Measurements from ENCODE around the gene PRELID3B. TPM values are rescaled to one million over a fixed set of nuclear protein-coding genes. Genes with fewer than 3 reads are reported as not detected.

PRELID3B gene
- total RNA-seq, 1 donor from 2014 or later, result 85.3 TPM

- intact Hi-C loops (cut with micrococcal nuclease), result no loop called here
These were observed 41.0 kb downstream of the PRELID3B start for GRCh38 chr20:59001449-59002171.

GRCh38 chr20:59001068-59001448 is 41.5 kb downstream of the PRELID3B start:
- intact Hi-C loops (cut with micrococcal nuclease), result no loop called here

DNA sequence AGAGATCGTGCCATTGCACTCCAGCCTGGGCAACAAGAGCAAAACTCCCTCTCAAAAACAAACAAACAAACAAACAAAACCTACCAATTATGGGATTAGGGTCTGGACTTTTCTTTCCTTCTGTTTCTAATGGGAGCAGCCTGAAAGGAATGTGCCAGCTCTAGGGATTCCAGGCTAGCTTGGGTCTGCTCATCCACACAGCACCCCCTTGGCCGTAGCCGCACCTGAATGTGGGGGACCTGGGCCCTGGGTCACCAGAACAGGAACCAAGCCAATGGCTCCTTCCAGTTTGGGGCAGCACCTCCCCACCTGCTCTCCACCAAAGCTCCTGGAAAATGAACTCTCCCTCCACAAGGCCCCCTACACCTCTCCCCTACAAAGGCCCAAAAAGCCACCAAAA is 42.3 kb downstream of the PRELID3B start:
- intact Hi-C loops (cut with micrococcal nuclease), result no loop called here

DNA sequence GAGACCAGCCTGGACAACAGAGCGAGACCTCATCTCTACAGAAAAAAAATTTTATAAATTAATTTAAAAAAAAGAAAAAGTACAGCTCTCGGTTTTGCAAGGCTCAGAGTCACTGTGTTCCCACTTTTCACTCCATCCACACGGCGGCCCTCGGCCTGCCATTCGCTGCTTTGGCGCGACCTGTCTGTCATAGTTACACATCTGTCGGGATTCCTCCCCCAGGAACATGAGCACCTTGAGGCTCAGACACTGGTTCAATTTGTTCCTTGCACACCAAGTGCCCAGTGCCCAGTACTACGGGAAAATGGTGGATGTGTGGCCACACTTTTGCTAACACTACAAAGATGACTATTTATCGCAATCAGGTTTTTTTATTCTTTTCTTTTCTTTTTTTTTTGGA is 43.9 kb downstream of the PRELID3B start:
- intact Hi-C loops (cut with micrococcal nuclease), result no loop called here

DNA sequence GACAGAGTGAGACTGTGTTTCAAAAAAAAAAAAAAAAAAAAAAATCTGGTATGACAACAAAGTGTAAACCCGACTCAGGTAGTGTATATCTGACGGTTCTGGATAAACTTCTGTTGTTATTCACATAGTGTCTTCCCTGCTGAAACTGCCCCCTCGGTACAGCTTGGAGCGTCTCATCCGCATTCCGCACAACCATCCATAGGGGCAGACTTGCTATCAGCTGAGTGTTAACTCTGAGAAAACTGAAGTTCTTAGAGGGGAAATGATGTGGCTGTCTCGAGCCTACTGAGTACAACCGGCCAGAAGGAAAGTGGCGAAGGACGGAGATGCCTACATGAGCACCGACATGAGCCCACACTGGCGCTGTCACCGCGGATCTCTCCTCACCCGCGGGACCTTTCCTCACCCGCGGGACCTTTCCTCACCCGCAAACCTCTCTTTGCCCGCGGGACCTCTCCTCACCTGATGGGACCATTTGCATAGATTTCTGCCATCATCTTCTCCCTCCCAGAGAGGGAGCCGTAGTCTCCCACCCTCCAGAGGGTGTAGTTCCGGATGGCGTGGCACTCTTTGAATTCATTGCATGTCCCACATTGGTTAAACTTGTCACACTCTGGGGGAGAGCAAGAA is 45.3 kb downstream of the PRELID3B start:
- intact Hi-C loops (cut with micrococcal nuclease), result no loop called here

DNA sequence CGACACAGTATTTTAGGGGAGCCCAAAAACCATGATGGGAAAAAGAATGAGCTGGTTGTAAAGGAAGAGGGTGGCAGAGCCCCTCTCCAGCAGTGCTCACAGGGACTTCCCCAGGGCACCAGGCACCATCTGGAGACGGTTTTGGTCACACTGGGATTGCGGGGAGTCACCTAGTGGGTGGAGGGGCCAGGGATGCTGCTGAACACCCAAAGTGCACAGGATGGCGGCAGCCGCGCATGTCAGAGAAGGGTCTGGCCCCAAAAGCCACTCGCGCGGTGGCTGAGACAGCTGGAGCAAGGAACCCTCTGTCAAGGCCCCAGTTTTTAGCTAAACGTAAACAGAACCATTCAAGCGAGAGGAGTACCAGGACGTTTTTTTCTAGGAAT is 46.4 kb downstream of the PRELID3B start:
- intact Hi-C loops (cut with micrococcal nuclease), result no loop called here

- intact Hi-C loops (cut with micrococcal nuclease), result no loop called here
These were observed 46.9 kb downstream of the PRELID3B start for GRCh38 chr20:58995461-58996225.

DNA sequence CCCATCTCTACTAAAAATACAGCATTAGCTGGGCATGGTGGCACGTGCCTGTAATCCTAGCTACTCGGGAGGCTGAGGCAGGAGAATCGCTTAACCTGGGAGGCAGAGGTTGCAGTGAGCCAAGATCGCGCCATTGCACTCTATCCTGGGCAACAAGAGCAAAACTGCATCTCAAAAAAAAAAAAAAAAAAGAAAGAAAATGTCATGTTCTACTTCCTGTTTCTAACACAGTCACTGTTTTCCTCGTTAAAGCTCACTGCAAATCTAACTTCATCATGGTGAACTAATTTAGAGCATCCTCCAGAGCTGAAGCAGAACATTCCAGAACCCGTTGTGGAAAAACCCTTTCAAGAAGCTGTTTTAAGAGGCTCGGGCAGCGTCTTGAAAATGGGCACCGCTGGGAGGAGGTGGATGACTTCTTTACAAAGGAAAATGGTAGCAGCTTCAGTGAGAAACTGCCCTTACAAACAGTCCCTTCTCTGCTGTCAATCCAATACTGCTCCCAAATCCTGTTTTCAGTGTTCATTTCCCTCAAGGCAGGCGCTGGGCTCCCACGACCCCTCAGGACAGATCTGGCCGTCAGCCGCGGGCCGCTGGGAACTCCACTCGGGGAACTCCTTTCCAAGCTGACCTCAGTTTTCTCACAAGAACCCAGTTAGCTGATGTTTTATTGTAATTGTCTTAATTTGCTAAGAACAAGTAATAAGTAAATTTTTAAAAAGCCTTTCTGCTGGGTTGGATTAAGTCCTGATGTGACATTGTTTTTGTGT is 48.0 kb downstream of the PRELID3B start:
- intact Hi-C loops (cut with micrococcal nuclease), result no loop called here

- intact Hi-C loops (cut with micrococcal nuclease), result no loop called here
These were observed 49.0 kb downstream of the PRELID3B start for GRCh38 chr20:58993332-58994248.

- intact Hi-C loops (cut with micrococcal nuclease), result no loop called here
These were observed 49.7 kb downstream of the PRELID3B start for GRCh38 chr20:58992911-58993310.

GRCh38 chr20:58991715-58992114 is 50.9 kb downstream of the PRELID3B start:
- intact Hi-C loops (cut with micrococcal nuclease), result no loop called here

- intact Hi-C loops (cut with micrococcal nuclease), result no loop called here
These were observed 51.7 kb downstream of the PRELID3B start for GRCh38 chr20:58990651-58991445.

- intact Hi-C loops (cut with micrococcal nuclease), result no loop called here
These were observed 53.4 kb downstream of the PRELID3B start for GRCh38 chr20:58989196-58989595.

GRCh38 chr20:58988565-58988882 is 54.1 kb downstream of the PRELID3B start:
- intact Hi-C loops (cut with micrococcal nuclease), result no loop called here

GRCh38 chr20:58987790-58988564 is 54.6 kb downstream of the PRELID3B start:
- intact Hi-C loops (cut with micrococcal nuclease), result no loop called here

- intact Hi-C loops (cut with micrococcal nuclease), result no loop called here
These were observed 55.5 kb downstream of the PRELID3B start for GRCh38 chr20:58986968-58987517.

- intact Hi-C loops (cut with micrococcal nuclease), result no loop called here
These were observed 56.2 kb downstream of the PRELID3B start for GRCh38 chr20:58986286-58986967.

DNA sequence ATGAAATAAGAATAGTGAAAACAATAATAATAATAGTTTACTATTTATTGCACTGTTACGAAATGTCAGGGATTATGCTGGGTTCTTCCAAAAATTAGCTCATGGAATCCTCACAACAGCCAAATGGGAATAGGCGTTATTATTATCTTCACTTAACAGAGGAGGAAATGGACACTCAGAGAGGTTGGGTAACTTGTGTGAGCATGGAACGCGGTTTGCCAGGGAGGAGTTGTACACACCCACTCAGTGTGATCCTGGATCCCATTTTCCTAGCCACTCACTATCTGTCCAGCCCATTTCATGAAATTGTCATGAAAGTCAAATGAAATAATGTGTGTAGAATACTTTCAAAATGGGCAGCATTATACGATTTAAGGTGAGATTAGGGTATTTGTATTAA is 56.9 kb downstream of the PRELID3B start:
- intact Hi-C loops (cut with micrococcal nuclease), result no loop called here

Data from T-helper 2 cell treated with Interferon-gamma antibody and Interleukin-4, amounts not matched to agents 100 ng/mL and 5 ng/mL, for 36 hours (primary cell).